Hippocampal formation (tissue), 2 donors: ENCODE results near the gene SLC5A5.

Experiments
- DNase-seq, 2 donors: peaks; one replicate each; lab custom pipeline; 2025; lab: John Stamatoyannopoulos, UW

Gene SLC5A5

DNA sequence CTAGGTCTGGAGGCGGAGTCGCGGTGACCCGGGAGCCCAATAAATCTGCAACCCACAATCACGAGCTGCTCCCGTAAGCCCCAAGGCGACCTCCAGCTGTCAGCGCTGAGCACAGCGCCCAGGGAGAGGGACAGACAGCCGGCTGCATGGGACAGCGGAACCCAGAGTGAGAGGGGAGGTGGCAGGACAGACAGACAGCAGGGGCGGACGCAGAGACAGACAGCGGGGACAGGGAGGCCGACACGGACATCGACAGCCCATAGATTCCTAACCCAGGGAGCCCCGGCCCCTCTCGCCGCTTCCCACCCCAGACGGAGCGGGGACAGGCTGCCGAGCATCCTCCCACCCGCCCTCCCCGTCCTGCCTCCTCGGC, at the start of gene SLC5A5:
Gene SLC5A5, plus strand, starts transcription at position 68 of the 373 bp plus-strand sequence. CDS start 375 bp downstream, outside the sequence.
- DNase-seq = no peak

DNA sequence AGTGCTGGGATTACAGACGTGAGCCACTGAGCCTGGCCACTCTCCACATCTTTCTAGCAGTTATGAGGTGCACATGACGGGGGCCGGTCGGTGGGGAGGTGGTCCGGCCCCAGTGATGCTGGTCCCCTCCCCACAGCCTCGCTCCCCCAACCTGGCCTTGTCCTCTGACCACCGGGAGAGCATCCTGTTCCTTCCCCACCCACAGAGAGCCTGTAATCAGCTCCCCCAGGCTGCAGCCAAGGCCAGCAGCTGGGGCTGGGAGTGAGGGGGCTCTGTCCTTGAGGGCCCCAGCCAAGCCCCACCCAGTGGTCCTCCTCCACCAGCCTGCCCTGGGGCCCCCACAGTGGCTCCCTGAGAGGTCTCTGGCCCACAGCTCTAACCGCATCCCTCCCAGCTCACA, 47.4 kb upstream of the SLC5A5 start:
- no peak for DNase-seq

GRCh38 chr19:17826508-17827056, 45.2 kb upstream of the SLC5A5 start:
- no peak for DNase-seq

GRCh38 chr19:17829855-17830566, 41.7 kb upstream of the SLC5A5 start:
- no peak for DNase-seq

DNA sequence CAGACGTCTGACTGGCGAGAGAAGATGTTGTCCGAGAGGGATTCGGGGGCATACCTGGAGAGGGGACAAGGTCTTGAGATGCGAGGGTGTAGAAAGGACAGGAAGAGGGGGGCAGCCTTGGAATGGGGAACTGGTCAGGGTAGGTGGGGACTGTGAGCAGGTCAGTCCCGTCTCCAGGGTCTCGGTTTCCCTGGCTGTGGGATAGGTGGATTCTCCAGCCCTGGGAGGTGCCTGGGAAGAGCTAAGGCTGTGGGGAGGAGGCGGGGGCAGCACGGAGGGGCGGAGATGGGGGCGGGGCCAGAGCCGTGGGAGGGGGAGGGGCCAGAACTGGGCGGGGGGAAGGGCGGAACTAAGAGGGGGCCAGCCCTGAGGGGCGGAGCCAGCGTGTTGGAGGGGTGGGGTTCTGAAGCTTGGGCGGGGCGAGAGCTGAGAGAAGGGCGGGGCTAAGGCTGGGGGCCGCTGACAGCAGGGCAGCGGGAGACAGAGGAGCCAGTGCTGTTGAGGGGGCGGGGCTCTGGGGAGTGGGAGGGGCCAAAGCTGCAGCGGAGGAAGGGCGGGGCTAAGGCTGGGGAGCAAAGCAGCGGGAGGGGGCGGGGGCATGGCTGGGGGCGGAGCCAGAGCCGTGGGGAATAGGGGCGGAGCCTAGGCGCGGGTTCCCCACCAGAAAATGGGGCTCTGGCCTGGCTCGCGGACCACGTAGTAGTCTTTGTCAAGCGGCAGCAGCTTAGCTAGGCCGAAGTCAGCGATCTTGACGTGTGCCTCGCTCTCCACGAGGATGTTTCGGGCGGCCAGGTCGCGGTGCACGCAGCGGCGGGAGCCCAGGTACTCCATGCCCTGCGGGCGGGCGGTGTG, 41.0 kb upstream of the SLC5A5 start:
- DNase-seq = peak; percentile 59 to 64

DNA sequence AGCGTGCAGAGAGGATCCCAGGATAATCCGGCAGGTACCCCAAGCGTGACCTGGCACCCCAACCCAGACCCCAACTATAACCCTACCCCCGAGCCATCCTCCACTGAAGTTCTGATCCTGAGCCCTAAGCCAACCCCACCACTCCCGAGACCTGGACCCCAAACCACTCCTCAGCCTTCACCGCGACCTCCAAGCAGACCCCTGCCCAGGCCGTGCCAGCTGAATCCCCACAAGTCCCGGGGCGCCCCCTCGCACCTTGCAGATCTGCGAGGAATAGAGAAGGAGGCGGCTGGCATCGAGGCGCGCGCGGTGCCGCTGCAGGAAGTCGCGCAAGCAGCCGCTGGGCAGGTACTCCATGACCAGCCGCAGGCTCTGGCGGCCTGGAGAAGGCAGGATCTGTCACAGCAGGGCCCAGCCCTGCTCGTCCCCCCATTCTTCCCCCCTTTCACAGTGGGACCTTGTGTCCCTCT, 40.3 kb upstream of the SLC5A5 start:
- no peak for DNase-seq

- DNase-seq = no peak
Observed at GRCh38 chr19:17832443-17833208, 39.1 kb upstream of the SLC5A5 start.

GRCh38 chr19:17834350-17835181, 37.2 kb upstream of the SLC5A5 start:
- DNase-seq = no peak

DNA sequence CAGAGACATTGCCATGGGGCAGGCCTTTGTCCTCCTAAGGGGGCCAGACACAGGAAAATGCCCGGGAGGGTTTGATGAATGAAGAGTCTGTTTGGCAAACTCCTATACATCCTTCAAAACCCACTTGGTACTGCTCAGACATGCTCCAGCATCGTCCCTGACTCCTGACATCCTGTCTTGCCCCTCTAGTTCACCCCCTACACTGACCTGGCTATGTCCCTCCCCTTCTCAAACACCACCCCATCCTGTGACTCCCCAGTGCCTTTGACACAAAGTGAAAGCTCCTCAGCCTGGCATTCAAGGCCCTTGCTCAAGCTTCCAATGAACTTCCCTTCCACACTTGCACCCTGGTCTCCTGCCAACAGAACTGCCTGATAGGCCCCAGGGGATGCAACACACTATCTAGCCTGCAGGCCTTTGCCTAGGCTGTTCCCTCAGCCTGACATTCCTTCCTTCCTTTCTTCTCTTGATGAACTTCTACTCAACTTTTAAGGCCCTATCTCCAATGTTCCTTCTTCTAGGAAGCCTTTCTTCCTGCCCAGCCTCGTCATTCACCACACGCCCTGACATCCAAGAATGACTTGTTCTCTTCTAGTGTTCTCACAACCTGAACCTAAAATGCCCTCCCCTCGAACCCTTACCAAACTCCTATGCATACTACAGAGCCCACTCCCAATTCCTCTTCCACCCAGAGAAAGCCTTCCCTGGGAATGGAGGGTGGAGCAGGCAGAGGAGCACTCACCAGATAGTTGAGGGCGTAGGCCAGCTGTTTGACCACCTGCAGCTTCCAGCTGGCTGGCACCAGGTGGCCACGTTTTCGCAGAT, 36.4 kb upstream of the SLC5A5 start:
- no peak for DNase-seq

DNA sequence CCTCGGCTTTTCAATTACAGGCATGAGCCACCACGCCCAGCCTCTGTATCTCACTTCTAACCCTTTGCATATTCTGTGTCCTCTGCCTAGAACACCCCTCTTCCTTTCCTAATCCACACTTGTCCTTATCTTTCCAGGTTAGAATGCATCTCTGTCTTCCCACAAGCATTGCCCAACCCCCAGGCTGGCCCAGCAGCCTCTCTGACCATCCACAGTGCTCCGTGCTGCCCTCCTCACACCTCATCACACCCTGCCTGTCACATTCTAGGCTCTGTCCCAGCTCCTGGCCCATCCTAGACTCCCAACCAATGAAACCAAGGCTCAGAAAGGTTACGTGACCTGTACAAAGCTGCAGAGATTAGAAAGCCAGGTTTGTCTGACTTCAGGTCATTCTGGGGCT, 35.2 kb upstream of the SLC5A5 start:
- no peak for DNase-seq

DNA sequence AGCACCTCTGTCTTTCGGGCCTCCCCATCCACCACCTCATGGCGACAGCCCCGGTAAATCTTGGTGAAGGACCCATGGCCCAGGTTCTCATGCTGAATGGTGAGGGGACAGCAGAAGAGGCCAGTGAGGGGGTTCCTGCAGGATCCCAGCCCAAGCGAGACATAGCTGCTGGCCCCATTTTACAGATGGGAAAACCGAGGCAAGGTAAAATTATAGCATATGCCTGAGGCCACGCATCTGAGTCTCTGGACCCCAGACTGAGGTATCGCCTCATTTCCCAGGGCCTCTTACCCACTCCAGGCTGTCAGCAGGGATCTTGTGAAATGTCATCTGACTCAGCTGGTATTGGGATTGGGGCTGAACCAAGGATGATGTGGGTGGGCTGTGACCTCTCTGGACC, 33.8 kb upstream of the SLC5A5 start:
- no peak for DNase-seq

GRCh38 chr19:17840019-17840418, 31.7 kb upstream of the SLC5A5 start:
- DNase-seq = no peak

- no peak for DNase-seq
Observed at GRCh38 chr19:17841371-17841809, 30.4 kb upstream of the SLC5A5 start.

DNA sequence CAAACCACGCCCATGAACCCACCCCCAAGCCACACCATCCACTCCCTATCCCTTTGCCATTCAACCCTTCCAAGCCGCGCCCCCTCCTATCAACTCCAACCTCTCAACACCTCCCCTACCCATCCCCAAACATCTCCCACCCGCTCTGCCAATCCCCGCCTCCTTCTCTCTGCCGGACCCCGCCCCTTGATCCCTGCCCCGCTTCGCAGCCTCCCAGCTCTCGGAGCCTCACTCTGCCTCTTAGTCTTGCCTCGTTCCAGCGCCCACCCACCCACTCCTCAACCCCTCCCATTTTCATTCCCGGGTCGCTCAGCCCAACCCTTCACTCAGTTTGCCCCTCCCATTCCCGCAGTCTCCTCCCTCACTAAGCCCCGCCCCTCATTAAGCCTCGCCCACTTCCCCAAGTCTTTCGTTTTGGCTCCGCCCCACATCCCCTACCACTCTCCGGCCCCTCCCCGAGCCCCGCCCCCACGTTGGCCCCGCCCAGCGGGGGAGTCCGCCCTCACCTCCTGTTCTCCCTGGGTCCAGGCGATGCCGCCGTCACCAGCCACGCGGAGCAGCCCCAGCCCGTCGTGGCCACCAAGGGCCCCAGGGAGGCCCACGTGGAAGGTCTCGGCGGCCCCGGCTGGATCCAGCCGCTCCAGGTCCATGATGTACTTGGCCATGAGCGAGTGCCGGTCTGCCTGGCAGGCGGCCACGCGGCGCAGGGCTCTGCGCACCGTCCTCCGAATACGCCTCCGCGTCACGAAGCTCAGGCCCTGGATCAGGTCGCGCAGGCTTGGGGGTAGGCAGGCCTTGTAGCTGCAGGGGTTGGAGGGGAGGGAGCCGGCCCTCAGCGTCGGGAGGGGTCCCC, 29.7 kb upstream of the SLC5A5 start:
- peak; percentile 9 to 21 for DNase-seq

DNA sequence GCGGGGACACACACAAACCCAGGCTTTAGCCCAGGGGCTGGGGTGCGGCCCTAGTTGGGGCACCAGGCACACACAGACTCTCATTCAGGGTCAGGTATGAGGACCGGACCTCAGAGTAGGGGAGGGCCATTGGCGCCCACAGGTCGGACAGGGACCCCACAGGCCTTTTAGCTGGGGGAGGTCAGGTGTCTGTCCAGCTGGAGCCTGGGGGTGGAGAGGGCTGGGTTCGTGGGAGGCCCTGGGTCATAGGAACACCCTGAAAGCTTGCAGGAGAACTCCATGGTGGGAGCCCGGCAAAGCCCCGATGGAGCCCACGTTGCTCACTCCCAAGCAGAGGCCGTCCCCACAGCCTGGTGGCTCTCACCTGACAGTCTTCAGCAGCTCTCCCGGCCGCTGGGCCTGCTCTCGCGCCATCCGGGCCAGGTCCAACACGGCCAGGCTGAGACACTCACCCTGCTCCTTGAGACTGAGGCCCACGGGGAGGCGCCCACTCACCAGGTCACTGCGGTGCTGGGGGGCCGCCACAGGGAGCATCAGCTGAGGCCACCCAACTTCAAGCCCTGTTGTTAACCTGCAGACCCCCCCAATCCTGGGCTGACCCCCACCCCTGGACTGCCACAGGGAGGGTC, 29.0 kb upstream of the SLC5A5 start:
- DNase-seq = no peak

GRCh38 chr19:17843292-17843827, 28.4 kb upstream of the SLC5A5 start:
- DNase-seq = no peak

DNA sequence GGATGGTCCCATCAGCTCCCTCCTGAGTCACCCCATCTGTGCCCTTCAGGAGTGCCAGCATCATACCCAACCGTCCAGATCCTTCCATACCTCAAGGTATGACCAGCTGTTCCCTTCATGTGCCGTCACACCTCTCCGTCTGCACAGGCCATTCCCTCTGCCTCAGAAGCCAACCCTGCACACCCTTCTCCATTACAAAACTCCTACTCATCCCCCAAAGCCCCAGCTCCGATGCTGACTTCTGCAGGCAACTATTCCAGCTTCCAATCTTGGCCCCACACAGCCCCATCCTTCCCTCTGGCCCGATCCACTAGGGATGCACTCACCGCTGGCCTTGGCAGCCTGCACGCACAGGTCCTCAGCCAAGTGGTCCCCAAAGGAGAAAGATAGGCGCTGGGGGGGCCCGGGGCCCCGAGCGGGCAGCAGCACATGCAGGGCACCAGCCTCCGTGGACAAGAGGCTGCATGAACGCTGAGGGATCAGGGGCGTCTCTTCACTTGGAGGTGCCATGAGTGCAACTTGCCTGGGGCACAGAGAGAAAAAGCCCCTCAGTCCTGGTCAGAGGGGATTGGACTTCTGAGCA, 27.7 kb upstream of the SLC5A5 start:
- DNase-seq = no peak

DNA sequence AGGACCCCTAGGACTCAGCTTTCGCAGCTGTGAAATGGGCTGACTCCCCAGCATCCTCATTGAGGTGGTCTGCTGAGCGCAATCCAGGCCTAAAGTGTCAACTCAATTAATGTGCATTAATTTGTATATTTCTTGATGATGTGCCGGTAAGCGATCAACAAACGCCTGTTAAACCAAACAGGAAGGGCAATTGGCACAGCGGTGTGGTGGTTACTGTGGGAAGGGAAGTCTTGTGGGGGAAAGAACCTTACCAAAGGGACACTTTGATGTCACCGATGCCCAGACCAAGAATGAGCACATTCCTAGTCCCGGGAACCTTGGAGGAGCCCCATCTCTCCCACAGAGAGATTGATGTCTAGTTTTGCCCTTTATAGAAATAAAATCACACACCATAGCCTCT, 25.6 kb upstream of the SLC5A5 start:
- no peak for DNase-seq
